ENCODE measurements around the gene SLC38A6.

SLC38A6 gene

GRCh38 chr14:60963761-60964160 is 17.3 kb upstream of the SLC38A6 start:
- H3K27me3 Mint-ChIP-seq (ENCODE audit: low read depth, poor library complexity) = no peaks in the 10 kb centered on the region
- TF ChIP-seq, protein P1, sequence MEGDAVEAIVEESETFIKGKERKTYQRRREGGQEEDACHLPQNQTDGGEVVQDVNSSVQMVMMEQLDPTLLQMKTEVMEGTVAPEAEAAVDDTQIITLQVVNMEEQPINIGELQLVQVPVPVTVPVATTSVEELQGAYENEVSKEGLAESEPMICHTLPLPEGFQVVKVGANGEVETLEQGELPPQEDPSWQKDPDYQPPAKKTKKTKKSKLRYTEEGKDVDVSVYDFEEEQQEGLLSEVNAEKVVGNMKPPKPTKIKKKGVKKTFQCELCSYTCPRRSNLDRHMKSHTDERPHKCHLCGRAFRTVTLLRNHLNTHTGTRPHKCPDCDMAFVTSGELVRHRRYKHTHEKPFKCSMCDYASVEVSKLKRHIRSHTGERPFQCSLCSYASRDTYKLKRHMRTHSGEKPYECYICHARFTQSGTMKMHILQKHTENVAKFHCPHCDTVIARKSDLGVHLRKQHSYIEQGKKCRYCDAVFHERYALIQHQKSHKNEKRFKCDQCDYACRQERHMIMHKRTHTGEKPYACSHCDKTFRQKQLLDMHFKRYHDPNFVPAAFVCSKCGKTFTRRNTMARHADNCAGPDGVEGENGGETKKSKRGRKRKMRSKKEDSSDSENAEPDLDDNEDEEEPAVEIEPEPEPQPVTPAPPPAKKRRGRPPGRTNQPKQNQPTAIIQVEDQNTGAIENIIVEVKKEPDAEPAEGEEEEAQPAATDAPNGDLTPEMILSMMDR (IDR thresholded peaks at IDR 0.05) = no peak

GRCh38 chr14:60964904-60965303 is 16.1 kb upstream of the SLC38A6 start:
- no peak overlapping the region for H3K4me3 Mint-ChIP-seq
- peaks cover 33% of the 10 kb centered on the region for H3K36me3 Mint-ChIP-seq (ENCODE audit: low read depth)
- peak overlapping the region; percentile 69 for H3K27ac Mint-ChIP-seq
- no peak for DNase-seq
- TF ChIP-seq, protein P1 (IDR thresholded peaks at IDR 0.05) = no peak
- H3K4me1 Mint-ChIP-seq = peaks cover 17% of the 10 kb centered on the region
- no peaks in the 10 kb centered on the region for H3K27me3 Mint-ChIP-seq (ENCODE audit: low read depth, poor library complexity)
- peaks cover 13% of the 10 kb centered on the region for H3K9me3 Mint-ChIP-seq

More at GRCh38 chr14:60963761-60964160, 17.3 kb upstream of the SLC38A6 start:
- Mint-ChIP-seq H3K4me3 (no peak overlapping the region), H3K9me3 (peaks cover 24% of the 10 kb centered on the region), H3K36me3 (ENCODE audit: low read depth) (peaks cover 44% of the 10 kb centered on the region), H3K27ac (peak overlapping the region; percentile 99), H3K4me1 (peaks cover 17% of the 10 kb centered on the region)
- no peak for DNase-seq

DNA sequence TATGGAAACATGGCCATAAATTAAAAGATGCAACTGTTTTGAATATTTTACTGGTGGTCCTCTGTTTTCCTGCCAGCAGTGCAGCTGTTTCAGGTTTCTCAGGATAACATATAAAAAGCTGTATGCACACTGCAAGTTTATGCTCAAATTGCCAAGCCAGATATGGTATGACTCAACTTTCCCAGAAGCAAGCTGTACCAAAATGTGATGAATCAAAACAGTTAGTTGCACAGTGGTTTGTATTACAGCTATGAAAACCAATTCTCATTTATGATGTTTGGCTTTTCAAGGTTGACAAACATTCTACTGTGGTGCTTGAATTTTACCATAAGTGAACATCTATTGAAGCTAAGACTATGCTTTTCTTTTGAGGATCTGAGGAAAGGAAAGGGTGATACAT is 15.6 kb upstream of the SLC38A6 start:
- peaks cover 17% of the 10 kb centered on the region for H3K4me1 Mint-ChIP-seq
- H3K36me3 Mint-ChIP-seq (ENCODE audit: low read depth) = peaks cover 28% of the 10 kb centered on the region
- H3K4me3 Mint-ChIP-seq = no peak overlapping the region
- DNase-seq = no peak
- H3K27ac Mint-ChIP-seq = peak overlapping the region; percentile 45
- peaks cover 8% of the 10 kb centered on the region for H3K9me3 Mint-ChIP-seq
- H3K27me3 Mint-ChIP-seq (ENCODE audit: low read depth, poor library complexity) = no peaks in the 10 kb centered on the region
- TF ChIP-seq, protein P1 (IDR thresholded peaks at IDR 0.05) = no peak

- Mint-ChIP-seq H3K36me3 (ENCODE audit: low read depth) (peaks cover 44% of the 10 kb centered on the region), H3K4me1 (peaks cover 17% of the 10 kb centered on the region), H3K9me3 (no peaks in the 10 kb centered on the region), H3K27ac (no peak overlapping the region), H3K4me3 (no peak overlapping the region), H3K27me3 (ENCODE audit: low read depth, poor library complexity) (no peaks in the 10 kb centered on the region)
- TF ChIP-seq, protein P1 (IDR thresholded peaks at IDR 0.05) = no peak
- no peak for DNase-seq
Measured at GRCh38 chr14:60968099-60968498, 12.9 kb upstream of the SLC38A6 start.

DNA sequence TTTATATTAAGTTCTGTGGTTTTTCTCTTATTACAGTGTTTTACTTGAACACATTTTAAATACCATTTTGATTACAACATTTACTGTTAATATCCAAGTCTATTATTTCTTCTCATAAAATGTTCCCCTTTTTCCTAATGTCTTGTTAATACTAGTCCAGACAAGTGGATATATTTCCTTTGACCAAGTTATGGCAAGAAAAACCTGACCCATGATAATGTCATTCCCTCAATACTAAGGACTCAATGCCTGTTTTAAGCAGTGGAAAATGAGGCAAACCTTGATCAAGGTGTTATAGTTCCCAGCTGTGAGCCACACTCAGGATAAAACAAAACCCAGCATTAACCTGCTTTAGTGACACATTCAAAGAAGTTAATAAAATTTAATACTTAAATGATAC is 12.4 kb upstream of the SLC38A6 start:
- no peak overlapping the region for H3K4me3 Mint-ChIP-seq
- peaks cover 44% of the 10 kb centered on the region for H3K36me3 Mint-ChIP-seq (ENCODE audit: low read depth)
- no peak overlapping the region for H3K27ac Mint-ChIP-seq
- peaks cover 12% of the 10 kb centered on the region for H3K4me1 Mint-ChIP-seq
- no peak for DNase-seq
- H3K27me3 Mint-ChIP-seq (ENCODE audit: low read depth, poor library complexity) = no peaks in the 10 kb centered on the region
- TF ChIP-seq, protein P1 (IDR thresholded peaks at IDR 0.05) = no peak
- H3K9me3 Mint-ChIP-seq = no peaks in the 10 kb centered on the region

GRCh38 chr14:60970146-60970545 is 10.9 kb upstream of the SLC38A6 start:
- Mint-ChIP-seq H3K27ac (no peak overlapping the region), H3K27me3 (ENCODE audit: low read depth, poor library complexity) (no peaks in the 10 kb centered on the region), H3K4me1 (peaks cover 5% of the 10 kb centered on the region), H3K36me3 (ENCODE audit: low read depth) (peaks cover 53% of the 10 kb centered on the region), H3K4me3 (no peak overlapping the region), H3K9me3 (no peaks in the 10 kb centered on the region)
- TF ChIP-seq, protein P1 (IDR thresholded peaks at IDR 0.05) = no peak
- no peak for DNase-seq
